ENCODE data around the gene CYP2S1. TPM values are rescaled to one million over a fixed set of nuclear protein-coding genes. Genes with fewer than 3 reads are reported as not detected.

The CYP2S1 gene
- 21.2 to 28.5 TPM (median 26.9 TPM) in 5 replicates for total RNA-seq (2022; extraction: Qiagen RNA extraction)

GRCh38 chr19:41192574-41193429, at the start of gene CYP2S1:
Gene CYP2S1 (plus strand): TSS chr19:41193219. CDS start chr19:41193265, 46 bp downstream.

GRCh38 chr19:41218615-41219507, 25.8 kb downstream of the CYP2S1 start, which contains the start of gene AXL:
Gene AXL (plus strand): TSS chr19:41219223. CDS start chr19:41219393, 170 bp downstream.

Other genes starting within 250 kb of the CYP2S1 start
- gene CYP2B6, start 201.9 kb upstream of the CYP2S1 start, total RNA-seq (2022; extraction: Qiagen RNA extraction): 0.05 to 0.08 TPM in 2 of 5 replicates, not detected in the others
- not detected in 5 replicates for gene CYP2A13, start 104.8 kb upstream of the CYP2S1 start, total RNA-seq (2022; extraction: Qiagen RNA extraction)
- gene CYP2F1, start 78.8 kb upstream of the CYP2S1 start, total RNA-seq (2022; extraction: Qiagen RNA extraction): not detected in 5 replicates
- 127 to 146 TPM (median 136 TPM) in 5 replicates for gene AXL, start 26.0 kb downstream of the CYP2S1 start, total RNA-seq (2022; extraction: Qiagen RNA extraction)
- 284 to 314 TPM (median 312 TPM) in 5 replicates for gene HNRNPUL1, start 71.2 kb downstream of the CYP2S1 start, total RNA-seq (2022; extraction: Qiagen RNA extraction)
- gene CCDC97, start 117.0 kb downstream of the CYP2S1 start, total RNA-seq (2022; extraction: Qiagen RNA extraction): 34.0 to 47.5 TPM (median 42.6 TPM) in 5 replicates
- 126 to 159 TPM (median 154 TPM) in 5 replicates for gene TGFB1, start 160.7 kb downstream of the CYP2S1 start, total RNA-seq (2022; extraction: Qiagen RNA extraction)
- 25.1 to 33.2 TPM (median 32.2 TPM) in 5 replicates for gene B9D2, start 170.9 kb downstream of the CYP2S1 start, total RNA-seq (2022; extraction: Qiagen RNA extraction)
- 3.2 to 4.6 TPM (median 4.2 TPM) in 5 replicates for gene TMEM91, start 183.3 kb downstream of the CYP2S1 start, total RNA-seq (2022; extraction: Qiagen RNA extraction)
- 75.7 to 110 TPM (median 102 TPM) in 5 replicates for gene EXOSC5, start 204.1 kb downstream of the CYP2S1 start, total RNA-seq (2022; extraction: Qiagen RNA extraction)
- gene BCKDHA, start 204.6 kb downstream of the CYP2S1 start, total RNA-seq (2022; extraction: Qiagen RNA extraction): 38.6 to 50.6 TPM (median 45.6 TPM) in 5 replicates
- gene B3GNT8, start 234.2 kb downstream of the CYP2S1 start, total RNA-seq (2022; extraction: Qiagen RNA extraction): 0.05 to 0.21 TPM (median 0.10 TPM) in 4 of 5 replicates, not detected in the other
- gene DMAC2, start 246.7 kb downstream of the CYP2S1 start, total RNA-seq (2022; extraction: Qiagen RNA extraction): 104 to 118 TPM (median 106 TPM) in 5 replicates
- 0.09 TPM in 1 of 5 replicates, not detected in the others for gene ERICH4, start 249.9 kb downstream of the CYP2S1 start, total RNA-seq (2022; extraction: Qiagen RNA extraction)

All from A549 treated with CORT108297 at 1 μM for 4 hours (cell line).